B cell (primary cell): ENCODE data around the gene COX20.

ENCODE experiments used
- CTCF ChIP-seq: fragments of 200-600 bp; IDR thresholded peaks from one replicate; pipeline ENCODE4 v1.8.0; 2022; ENCODE audit warnings: antibody characterized with exemption, mild to moderate bottlenecking
- EZH2 ChIP-seq: IDR thresholded peaks from 2 replicates; pipeline ENCODE4 v1.6.1; 2012; ENCODE audit warnings: borderline replicate concordance, low read depth, mild to moderate bottlenecking, moderate library complexity, low read length; ENCODE audit not compliant: insufficient read depth, poor library complexity, severe bottlenecking

GRCh38 chr1:244849189-244849866 is 13.9 kb downstream of the COX20 start:
- TF ChIP-seq CTCF (no peak), EZH2 (no peak)
